ENCODE data around the gene SPACA7.

DNA sequence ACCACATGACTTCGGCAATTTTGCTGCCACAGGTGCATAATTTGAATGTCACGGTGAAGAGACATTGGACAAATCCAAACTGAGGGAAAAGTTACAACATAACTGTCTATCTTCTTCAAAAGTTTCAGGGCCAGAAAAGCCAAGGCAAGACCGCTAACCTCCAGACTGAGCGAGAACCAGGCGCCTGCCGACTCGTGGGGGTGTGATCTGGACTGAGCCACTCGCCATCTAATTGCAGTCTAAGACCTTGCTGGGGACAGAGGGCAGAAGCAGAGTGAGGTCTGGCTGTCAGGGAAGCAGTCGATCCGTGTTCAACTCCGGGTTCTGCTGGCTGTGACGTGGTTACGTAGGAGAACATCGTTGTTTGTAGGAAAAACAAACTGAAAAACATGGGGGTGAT is 88.6 kb downstream of the SPACA7 start:
- no peak for TF ChIP-seq REST (IDR thresholded peaks at IDR 0.05; ENCODE audit: insufficient replicate concordance, low read depth)
- no peak for TF ChIP-seq POLR2AphosphoS5 (IDR thresholded peaks at IDR 0.05; ENCODE audit: low read depth)
- TF ChIP-seq, protein P1, sequence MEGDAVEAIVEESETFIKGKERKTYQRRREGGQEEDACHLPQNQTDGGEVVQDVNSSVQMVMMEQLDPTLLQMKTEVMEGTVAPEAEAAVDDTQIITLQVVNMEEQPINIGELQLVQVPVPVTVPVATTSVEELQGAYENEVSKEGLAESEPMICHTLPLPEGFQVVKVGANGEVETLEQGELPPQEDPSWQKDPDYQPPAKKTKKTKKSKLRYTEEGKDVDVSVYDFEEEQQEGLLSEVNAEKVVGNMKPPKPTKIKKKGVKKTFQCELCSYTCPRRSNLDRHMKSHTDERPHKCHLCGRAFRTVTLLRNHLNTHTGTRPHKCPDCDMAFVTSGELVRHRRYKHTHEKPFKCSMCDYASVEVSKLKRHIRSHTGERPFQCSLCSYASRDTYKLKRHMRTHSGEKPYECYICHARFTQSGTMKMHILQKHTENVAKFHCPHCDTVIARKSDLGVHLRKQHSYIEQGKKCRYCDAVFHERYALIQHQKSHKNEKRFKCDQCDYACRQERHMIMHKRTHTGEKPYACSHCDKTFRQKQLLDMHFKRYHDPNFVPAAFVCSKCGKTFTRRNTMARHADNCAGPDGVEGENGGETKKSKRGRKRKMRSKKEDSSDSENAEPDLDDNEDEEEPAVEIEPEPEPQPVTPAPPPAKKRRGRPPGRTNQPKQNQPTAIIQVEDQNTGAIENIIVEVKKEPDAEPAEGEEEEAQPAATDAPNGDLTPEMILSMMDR (IDR thresholded peaks at IDR 0.05; ENCODE audit: insufficient read depth, low read length), result no peak
- TF ChIP-seq GABPA (IDR thresholded peaks at IDR 0.05; ENCODE audit: low read depth), result no peak

Measured in HL-60 (cell line).